GM12891 (cell line): ENCODE measurements around the gene COMT.

Source experiments
- PAX5 ChIP-seq: IDR thresholded peaks from 2 replicates; pipeline ENCODE4 v1.6.1; 2011; ENCODE audit warnings: low read length, moderate library complexity, mild to moderate bottlenecking; ENCODE audit not compliant: insufficient read depth, severe bottlenecking
- POLR2A ChIP-seq: IDR thresholded peaks from 2 replicates; pipeline ENCODE4 v1.6.1; 2011; ENCODE audit warnings: low read depth, low read length, control low read depth

DNA sequence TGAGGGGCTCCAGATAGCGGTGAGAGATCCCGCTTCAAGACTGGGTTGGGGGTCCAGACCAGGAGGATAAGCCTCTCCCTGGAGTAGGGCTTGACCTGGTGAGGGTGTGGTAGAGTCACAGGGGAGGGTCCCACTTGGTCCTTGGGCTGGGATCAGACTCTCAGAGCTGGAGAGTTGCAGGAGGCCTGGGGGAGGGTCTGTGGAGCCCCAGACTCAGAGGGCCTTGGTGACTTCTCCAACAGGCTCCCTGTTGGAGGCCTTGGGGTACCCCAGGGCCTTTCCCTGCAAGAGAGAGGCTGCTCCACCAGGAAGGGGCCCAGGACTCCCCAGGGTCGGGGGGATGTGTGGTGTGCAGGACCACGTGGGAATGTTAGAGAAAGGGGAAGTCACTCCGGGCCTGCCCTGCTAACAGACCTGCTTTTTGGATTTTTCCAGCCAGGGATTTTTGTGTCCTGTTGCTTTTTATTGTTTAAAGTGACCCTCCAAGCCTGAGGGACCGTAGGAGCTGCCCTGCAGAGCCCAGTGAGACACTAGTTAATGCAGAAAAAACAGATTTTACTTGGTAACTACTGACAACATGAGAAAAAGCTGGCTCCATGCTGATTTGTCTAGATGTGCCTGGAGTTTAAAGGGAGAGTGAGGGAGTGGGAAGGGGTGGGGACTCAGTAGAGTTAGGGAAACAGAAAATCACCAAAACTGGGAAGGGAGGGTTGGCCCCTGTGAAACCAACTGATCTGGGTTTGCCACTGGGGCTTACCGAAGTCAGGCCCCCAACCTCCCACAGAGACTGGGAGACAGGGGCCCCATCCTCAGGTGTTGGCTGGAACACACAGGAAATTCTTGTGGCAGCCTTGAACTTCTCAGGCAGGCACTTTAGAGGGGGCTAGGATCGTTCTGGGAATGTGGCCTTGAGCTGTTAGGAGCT is 847 bp downstream of the COMT start:
- TF ChIP-seq POLR2A, result no peak
- no peak for TF ChIP-seq PAX5
